Right ventricle myocardium superior (tissue), 1 donor: ENCODE results near the gene MEAF6. TPM values are rescaled to one million over a fixed set of nuclear protein-coding genes. Genes with fewer than 3 reads are reported as not detected.
"Not testable (repeated sequence)": the region's sequence is repeated elsewhere in the genome, so short reads cannot be mapped to it uniquely, and the experiment has no call there.

Source experiments
- ATAC-seq: fragments of 200-7000 bp; cut with Tn5 transposase; one replicate; pipeline ENCODE4 v1.9.1; 2020; ENCODE audit warnings: mild to moderate bottlenecking; ENCODE audit not compliant: poor library complexity
- DNase-seq: peaks from one replicate; pipeline ENCODE4 v3.0.0-alpha.2; 2020
- intact Hi-C: fragments of 100-400 bp; cut with DNase I; formaldehyde crosslinking; loops from one replicate; pipeline ENCODE4 v1.11.2; 2022
- long read RNA-seq: library from polyadenylated mRNA; unstranded; transcript quantifications from one replicate; pipeline ENCODE4 v2.0.0, GENCODE V29; 2021
- total RNA-seq: library from RNA; stranded (reverse); fragmentation: NEBNext Ultra II Directional; extraction: Animal tissue kit (Norgen Biotek cat#: 25700); gene quantifications from one replicate; pipeline ENCODE4 v1.2.1, GENCODE V29; 2021
- donor health status: DM: no; HTN: yes; CAD: no; lungs with severe emphysema.

MEAF6 gene
- total RNA-seq: 34.6 TPM
- long read RNA-seq, transcript MEAF6-206 (8 exons, 1,408 nt): major isoform, 40 of 79 reads
- long read RNA-seq, transcript MEAF6-204 (8 exons, 2,147 nt): minor isoform, 10 of 79 reads
- long read RNA-seq, transcript MEAF6-201 (7 exons, 1,525 nt): minor isoform, 17 of 79 reads
- long read RNA-seq, transcript MEAF6-202 (6 exons, 603 nt): minor isoform, 6 of 79 reads
- long read RNA-seq, partial matches to known transcripts: 0 of 79 reads
- long read RNA-seq, other reads (novel, unspliced or antisense): 2 of 79 reads

- DNase-seq (peak; percentile 92), ATAC-seq (peak; percentile 100)
- intact Hi-C loops: no loop called here
These were observed at the start of gene MEAF6 for GRCh38 chr1:37514350-37515184. TSS of gene MEAF6 (minus strand) at chr1:37514766. CDS start at chr1:37514746, 20 bp downstream.

- DNase-seq (no peak), ATAC-seq (no peak)
- intact Hi-C loops: no loop called here
These were observed 48.4 kb upstream of the MEAF6 start for GRCh38 chr1:37562984-37563383.

GRCh38 chr1:37561133-37562132 lies 46.9 kb upstream of the MEAF6 start:
- DNase-seq (no peak), ATAC-seq (no peak)
- intact Hi-C loops: no loop called here

- no peak for ATAC-seq
- intact Hi-C loops: no loop called here
- no peak for DNase-seq
These were observed 46.0 kb upstream of the MEAF6 start for GRCh38 chr1:37560401-37561132.

GRCh38 chr1:37559957-37560379 lies 45.4 kb upstream of the MEAF6 start:
- ATAC-seq, DNase-seq, intact Hi-C loops: not testable (repeated sequence)

- DNase-seq: no peak
- no peak for ATAC-seq
- intact Hi-C loops: no loop called here
These were observed 44.5 kb upstream of the MEAF6 start for GRCh38 chr1:37559080-37559479.

- ATAC-seq: no peak
- intact Hi-C loops: no loop called here
- DNase-seq: no peak
These were observed 43.8 kb upstream of the MEAF6 start for GRCh38 chr1:37558411-37558810.

- ATAC-seq (no peak), DNase-seq (no peak)
- intact Hi-C loops: no loop called here
These were observed 42.8 kb upstream of the MEAF6 start for GRCh38 chr1:37557402-37557801.

GRCh38 chr1:37556712-37557196 lies 42.2 kb upstream of the MEAF6 start, which contains the start of gene DNALI1:
TSS of gene DNALI1 (plus strand) at chr1:37556940. CDS start at chr1:37556995, 55 bp downstream.
- intact Hi-C loops: no loop called here
- ATAC-seq (peak; percentile 90), DNase-seq (peak; percentile 88)

GRCh38 chr1:37553927-37554808 lies 39.6 kb upstream of the MEAF6 start, which contains the start of gene SNIP1:
TSS of gene SNIP1 (minus strand) at chr1:37554293. CDS start at chr1:37554229, 64 bp downstream.
- intact Hi-C loops: no loop called here
- DNase-seq: peak; percentile 93
- peak; percentile 97 for ATAC-seq

- ATAC-seq: no peak
- intact Hi-C loops: no loop called here
- DNase-seq: no peak
These were observed 39.0 kb upstream of the MEAF6 start for GRCh38 chr1:37553598-37553926.

- ATAC-seq (no peak), DNase-seq (no peak)
- intact Hi-C loops: no loop called here
These were observed 34.8 kb upstream of the MEAF6 start for GRCh38 chr1:37549341-37549740.

GRCh38 chr1:37545019-37545418 lies 30.5 kb upstream of the MEAF6 start:
- DNase-seq (no peak), ATAC-seq (no peak)
- intact Hi-C loops: no loop called here

- ATAC-seq (no peak), DNase-seq (no peak)
- intact Hi-C loops: no loop called here
These were observed 30.0 kb upstream of the MEAF6 start for GRCh38 chr1:37544530-37544929.

GRCh38 chr1:37540036-37540785 lies 25.6 kb upstream of the MEAF6 start:
- intact Hi-C loops: no loop called here
- no peak for DNase-seq
- ATAC-seq: no peak

- ATAC-seq, DNase-seq, intact Hi-C loops: not testable (repeated sequence)
These were observed 24.6 kb upstream of the MEAF6 start for GRCh38 chr1:37539154-37539553.
